ENCODE data around the gene LGI2.

The LGI2 gene

DNA sequence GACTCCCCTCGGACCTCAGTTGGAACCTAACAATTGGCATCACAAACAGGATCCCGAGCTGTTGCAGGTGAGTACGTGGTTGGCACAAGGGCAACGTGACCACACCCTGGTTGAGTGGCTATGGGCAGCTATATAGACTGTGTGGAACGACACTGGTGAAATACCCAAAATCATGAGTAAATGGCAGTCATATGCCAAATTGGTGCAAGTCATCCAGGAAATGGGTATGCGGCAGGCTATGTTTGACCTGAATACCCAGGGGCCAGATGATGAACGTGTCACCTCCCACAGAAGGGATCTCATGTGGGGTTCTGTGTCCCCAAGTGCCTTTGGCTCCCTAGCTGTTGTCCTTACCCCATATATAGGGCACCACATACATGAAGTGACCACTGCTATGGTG lies 64.7 kb downstream of the LGI2 start:
- Histone ChIP-seq H3K4me1 (ENCODE audit: control insufficient read depth in 2 of 2, insufficient read depth in 1 of 2, low read depth in 1 of 2, low read length in 2 of 2) (no peaks in the 10 kb centered on the region), H3K18ac (ENCODE audit: low read length) (no peak overlapping the region), H3K27ac (replicated peaks; ENCODE audit: low read length) (no peak overlapping the region), H2BK5ac (ENCODE audit: low read length) (no peak overlapping the region), H3K9ac (ENCODE audit: low read depth, low read length, poor library complexity) (no peak overlapping the region), H2BK12ac (ENCODE audit: low read length) (no peak overlapping the region), H2BK15ac (ENCODE audit: low read length) (no peak overlapping the region), H4K8ac (ENCODE audit: low read depth, low read length) (no peak overlapping the region), H3K4ac (ENCODE audit: low read length) (no peak overlapping the region), H3K23ac (ENCODE audit: low read depth, low read length, poor library complexity) (no peak overlapping the region), H4K91ac (ENCODE audit: low read depth, low read length, poor library complexity) (no peak overlapping the region), H2AFZ (ENCODE audit: low read length) (no peak overlapping the region), H3K36me3 (replicated peaks in 1 of 2; ENCODE audit: control insufficient read depth in 2 of 2, insufficient read depth in 2 of 2, low read length in 2 of 2) (no peaks in the 10 kb centered on the region), H2BK120ac (ENCODE audit: low read depth, low read length) (no peak overlapping the region), H2AK5ac (ENCODE audit: low read depth, low read length) (no peak overlapping the region), H3K14ac (ENCODE audit: low read length) (no peak overlapping the region), H3K9me3 (replicated peaks in 1 of 2; ENCODE audit: control insufficient read depth in 2 of 2, insufficient read depth in 1 of 2, low read depth in 1 of 2, low read length in 2 of 2) (peaks cover 17 to 20% of the 10 kb centered on the region in 2 donors), H3K79me1 (ENCODE audit: low read depth, low read length) (no peaks in the 10 kb centered on the region), H3K4me2 (ENCODE audit: insufficient read depth, low read length, poor library complexity, severe bottlenecking) (no peak overlapping the region), H3K27me3 (ENCODE audit: control insufficient read depth in 3 of 3, insufficient read depth in 3 of 3, low read depth in 1 of 3, low read length in 3 of 3) (no peaks in the 10 kb centered on the region), H3K4me3 (ENCODE audit: low read length in 2 of 2) (no peak overlapping the region)
- no peak for DNase-seq (ENCODE audit: low spot score)
- no CpG with 5 or more reads among the region's 7 CpGs for WGBS, 2 donors (ENCODE audit: extremely low coverage in 2 of 2, insufficient read length in 2 of 2, insufficient replicate concordance in 1 of 2)

GRCh38 chr4:24965627-24966026 lies 65.1 kb downstream of the LGI2 start:
- Histone ChIP-seq H3K9ac (ENCODE audit: low read depth, low read length, poor library complexity) (no peak overlapping the region), H2BK120ac (ENCODE audit: low read depth, low read length) (no peak overlapping the region), H3K14ac (ENCODE audit: low read length) (no peak overlapping the region), H3K36me3 (replicated peaks in 1 of 2; ENCODE audit: control insufficient read depth in 2 of 2, insufficient read depth in 2 of 2, low read length in 2 of 2) (no peaks in the 10 kb centered on the region), H3K27me3 (ENCODE audit: control insufficient read depth in 3 of 3, insufficient read depth in 3 of 3, low read depth in 1 of 3, low read length in 3 of 3) (no peaks in the 10 kb centered on the region), H3K4me3 (ENCODE audit: low read length in 2 of 2) (no peak overlapping the region), H3K23ac (ENCODE audit: low read depth, low read length, poor library complexity) (no peak overlapping the region), H2BK15ac (ENCODE audit: low read length) (no peak overlapping the region), H3K27ac (replicated peaks; ENCODE audit: low read length) (no peak overlapping the region), H3K4me1 (ENCODE audit: control insufficient read depth in 2 of 2, insufficient read depth in 1 of 2, low read depth in 1 of 2, low read length in 2 of 2) (no peaks in the 10 kb centered on the region), H2BK5ac (ENCODE audit: low read length) (no peak overlapping the region), H4K8ac (ENCODE audit: low read depth, low read length) (no peak overlapping the region), H3K9me3 (replicated peaks in 1 of 2; ENCODE audit: control insufficient read depth in 2 of 2, insufficient read depth in 1 of 2, low read depth in 1 of 2, low read length in 2 of 2) (peaks cover 17 to 20% of the 10 kb centered on the region in 2 donors), H3K4ac (ENCODE audit: low read length) (no peak overlapping the region), H4K91ac (ENCODE audit: low read depth, low read length, poor library complexity) (no peak overlapping the region), H3K18ac (ENCODE audit: low read length) (no peak overlapping the region), H2AK5ac (ENCODE audit: low read depth, low read length) (no peak overlapping the region), H3K4me2 (ENCODE audit: insufficient read depth, low read length, poor library complexity, severe bottlenecking) (no peak overlapping the region), H2AFZ (ENCODE audit: low read length) (no peak overlapping the region), H3K79me1 (ENCODE audit: low read depth, low read length) (no peaks in the 10 kb centered on the region), H2BK12ac (ENCODE audit: low read length) (no peak overlapping the region)
- no CpG with 5 or more reads among the region's 9 CpGs for WGBS, 2 donors (ENCODE audit: extremely low coverage in 2 of 2, insufficient read length in 2 of 2, insufficient replicate concordance in 1 of 2)
- peak; percentile 35 for DNase-seq (ENCODE audit: low spot score)

DNA sequence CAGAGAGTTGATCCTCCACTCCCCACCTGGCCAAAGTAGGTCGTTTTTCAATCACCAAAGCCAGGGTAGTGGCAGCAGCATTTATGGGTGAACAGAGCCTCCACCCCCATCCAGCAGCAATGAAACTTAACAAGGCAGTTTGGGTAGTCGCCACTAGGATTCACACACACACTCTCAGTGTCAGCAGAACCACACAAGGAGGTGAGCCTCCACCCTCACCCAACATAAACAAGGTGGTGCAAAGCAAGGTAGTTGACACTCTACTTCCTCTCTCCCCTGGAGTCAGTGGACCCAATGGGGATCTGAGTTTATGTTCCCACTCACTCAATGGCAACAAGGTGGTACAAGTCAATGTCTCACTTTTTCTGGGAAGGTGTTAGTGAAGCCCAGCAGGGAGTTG lies 67.5 kb downstream of the LGI2 start:
- no peak overlapping the region for H3K23ac ChIP-seq (ENCODE audit: low read depth, low read length, poor library complexity)
- H3K14ac ChIP-seq (ENCODE audit: low read length), result no peak overlapping the region
- no peak overlapping the region for H3K27ac ChIP-seq (replicated peaks; ENCODE audit: low read length)
- H4K8ac ChIP-seq (ENCODE audit: low read depth, low read length), result no peak overlapping the region
- H3K4me3 ChIP-seq (ENCODE audit: low read length in 2 of 2), result no peak overlapping the region
- no peak for DNase-seq (ENCODE audit: low spot score)
- no peak overlapping the region for H2BK5ac ChIP-seq (ENCODE audit: low read length)
- H3K4me2 ChIP-seq (ENCODE audit: insufficient read depth, low read length, poor library complexity, severe bottlenecking), result no peak overlapping the region
- no peaks in the 10 kb centered on the region for H3K36me3 ChIP-seq (replicated peaks in 1 of 2; ENCODE audit: control insufficient read depth in 2 of 2, insufficient read depth in 2 of 2, low read length in 2 of 2)
- H3K4me1 ChIP-seq (ENCODE audit: control insufficient read depth in 2 of 2, insufficient read depth in 1 of 2, low read depth in 1 of 2, low read length in 2 of 2), result no peaks in the 10 kb centered on the region
- H2AK5ac ChIP-seq (ENCODE audit: low read depth, low read length), result no peak overlapping the region
- H4K91ac ChIP-seq (ENCODE audit: low read depth, low read length, poor library complexity), result no peak overlapping the region
- no peak overlapping the region for H3K18ac ChIP-seq (ENCODE audit: low read length)
- H2BK12ac ChIP-seq (ENCODE audit: low read length), result no peak overlapping the region
- H3K9me3 ChIP-seq (replicated peaks in 1 of 2; ENCODE audit: control insufficient read depth in 2 of 2, insufficient read depth in 1 of 2, low read depth in 1 of 2, low read length in 2 of 2), result peaks cover 17 to 20% of the 10 kb centered on the region in 2 donors
- H2BK15ac ChIP-seq (ENCODE audit: low read length), result no peak overlapping the region
- H3K79me1 ChIP-seq (ENCODE audit: low read depth, low read length), result no peaks in the 10 kb centered on the region
- no peaks in the 10 kb centered on the region for H3K27me3 ChIP-seq (ENCODE audit: control insufficient read depth in 3 of 3, insufficient read depth in 3 of 3, low read depth in 1 of 3, low read length in 3 of 3)
- no peak overlapping the region for H2AFZ ChIP-seq (ENCODE audit: low read length)
- H3K4ac ChIP-seq (ENCODE audit: low read length), result no peak overlapping the region
- H3K9ac ChIP-seq (ENCODE audit: low read depth, low read length, poor library complexity), result no peak overlapping the region
- WGBS, 2 donors (ENCODE audit: extremely low coverage in 2 of 2, insufficient read length in 2 of 2, insufficient replicate concordance in 1 of 2), result no CpG with 5 or more reads among the region's 2 CpGs
- no peak overlapping the region for H2BK120ac ChIP-seq (ENCODE audit: low read depth, low read length)

DNA sequence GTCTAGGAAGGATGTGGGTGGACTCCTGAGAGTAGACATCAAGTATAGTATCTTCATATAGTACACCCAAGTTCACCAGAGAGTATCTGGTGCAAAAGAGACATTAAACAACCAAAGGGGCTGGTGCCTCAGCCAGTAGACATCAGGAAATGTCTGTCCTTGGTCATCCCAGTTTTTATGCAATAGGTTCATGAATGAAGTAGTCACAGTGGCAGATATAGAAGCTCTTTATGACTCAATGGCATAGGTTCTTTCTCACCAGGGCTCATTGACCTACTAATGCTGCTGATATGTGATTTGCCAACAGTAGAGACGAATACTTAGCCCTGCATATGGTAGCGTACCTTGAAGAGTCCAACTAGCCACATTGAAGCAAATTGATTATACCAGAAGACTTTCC lies 72.9 kb downstream of the LGI2 start:
- no peak overlapping the region for H2AK5ac ChIP-seq (ENCODE audit: low read depth, low read length)
- H3K4me2 ChIP-seq (ENCODE audit: insufficient read depth, low read length, poor library complexity, severe bottlenecking), result no peak overlapping the region
- H3K27ac ChIP-seq (replicated peaks; ENCODE audit: low read length), result no peak overlapping the region
- H3K4ac ChIP-seq (ENCODE audit: low read length), result no peak overlapping the region
- no CpG with 5 or more reads among the region's 2 CpGs for WGBS, 2 donors (ENCODE audit: extremely low coverage in 2 of 2, insufficient read length in 2 of 2, insufficient replicate concordance in 1 of 2)
- no peak for DNase-seq (ENCODE audit: low spot score)
- no peak overlapping the region for H3K9ac ChIP-seq (ENCODE audit: low read depth, low read length, poor library complexity)
- H3K23ac ChIP-seq (ENCODE audit: low read depth, low read length, poor library complexity), result no peak overlapping the region
- no peak overlapping the region for H3K4me3 ChIP-seq (ENCODE audit: low read length in 2 of 2)
- H2BK15ac ChIP-seq (ENCODE audit: low read length), result no peak overlapping the region
- H2BK120ac ChIP-seq (ENCODE audit: low read depth, low read length), result no peak overlapping the region
- H3K4me1 ChIP-seq (ENCODE audit: control insufficient read depth in 2 of 2, insufficient read depth in 1 of 2, low read depth in 1 of 2, low read length in 2 of 2), result peaks cover 0 to 3% of the 10 kb centered on the region in 2 donors
- H3K9me3 ChIP-seq (replicated peaks in 1 of 2; ENCODE audit: control insufficient read depth in 2 of 2, insufficient read depth in 1 of 2, low read depth in 1 of 2, low read length in 2 of 2), result peaks cover 3 to 4% of the 10 kb centered on the region in 2 donors
- no peak overlapping the region for H3K14ac ChIP-seq (ENCODE audit: low read length)
- H2BK12ac ChIP-seq (ENCODE audit: low read length), result no peak overlapping the region
- no peak overlapping the region for H2BK5ac ChIP-seq (ENCODE audit: low read length)
- H2AFZ ChIP-seq (ENCODE audit: low read length), result no peak overlapping the region
- H4K91ac ChIP-seq (ENCODE audit: low read depth, low read length, poor library complexity), result no peak overlapping the region
- H3K36me3 ChIP-seq (replicated peaks in 1 of 2; ENCODE audit: control insufficient read depth in 2 of 2, insufficient read depth in 2 of 2, low read length in 2 of 2), result no peaks in the 10 kb centered on the region
- no peak overlapping the region for H3K18ac ChIP-seq (ENCODE audit: low read length)
- no peaks in the 10 kb centered on the region for H3K79me1 ChIP-seq (ENCODE audit: low read depth, low read length)
- H4K8ac ChIP-seq (ENCODE audit: low read depth, low read length), result no peak overlapping the region
- H3K27me3 ChIP-seq (ENCODE audit: control insufficient read depth in 3 of 3, insufficient read depth in 3 of 3, low read depth in 1 of 3, low read length in 3 of 3), result no peaks in the 10 kb centered on the region
